H1 (cell line): ENCODE data around the gene SLIT3. TPM values are rescaled to one million over a fixed set of nuclear protein-coding genes. Genes with fewer than 3 reads are reported as not detected.

ENCODE experiments used
- CTCF ChIA-PET: fragments of 300-600 bp; sonication (Branson Sonifier 250); formaldehyde crosslinking; loops from one replicate; lab custom pipeline; 2021; ENCODE audit not compliant: partially characterized antibody; lab: Charles Lee
- POLR2A ChIA-PET: fragments of 300-600 bp; sonication (Branson Sonifier 250); formaldehyde crosslinking; loops from one replicate; lab custom pipeline; 2021; ENCODE audit warnings: inconsistent platforms; ENCODE audit not compliant: partially characterized antibody; lab: Charles Lee
- DNase-seq, 2 experiments: peaks; one replicate each; pipeline versions ENCODE4 v3.0.0 to v3.0.0-alpha.2; 2010 to 2022; ENCODE audit warnings: low spot score in 2 of 2, low read depth in 1 of 2, mixed read lengths in 1 of 2
- FAIRE-seq: peaks from 2 replicates; lab custom pipeline; 2011; peaks lifted over from hg19 to GRCh38; lab: Jason Lieb, UNC
- H2AFZ ChIP-seq: 2 replicates; pipeline ENCODE4 v1.8.1; 2012; ENCODE audit warnings: low read length, inconsistent platforms
- H2AK5ac ChIP-seq: 2 replicates; pipeline ENCODE4 v1.6.1; 2013; ENCODE audit warnings: low read depth, low read length
- H2BK120ac ChIP-seq: replicated peaks from 2 replicates; pipeline ENCODE3; 2013; ENCODE audit warnings: low read depth, low read length, inconsistent platforms
- H2BK12ac ChIP-seq: 2 replicates; pipeline ENCODE4 v1.6.1; 2013; ENCODE audit warnings: low read depth, low read length
- H2BK15ac ChIP-seq: 2 replicates; pipeline ENCODE4 v1.6.1; 2013; ENCODE audit warnings: low read length
- H2BK20ac ChIP-seq: 2 replicates; pipeline ENCODE4 v1.6.1; 2013; ENCODE audit warnings: low read length
- H2BK5ac ChIP-seq: 2 replicates; pipeline ENCODE4 v1.6.1; 2013; ENCODE audit warnings: low read depth, low read length
- H3K14ac ChIP-seq: 2 replicates; pipeline ENCODE4 v1.6.1; 2013; ENCODE audit warnings: inconsistent platforms; ENCODE audit not compliant: insufficient read length
- H3K18ac ChIP-seq: 2 replicates; pipeline ENCODE4 v1.6.1; 2013; ENCODE audit warnings: low read length; ENCODE audit errors: extremely low read depth
- H3K23ac ChIP-seq: 2 replicates; pipeline ENCODE4 v1.6.1; 2013; ENCODE audit warnings: inconsistent platforms; ENCODE audit not compliant: insufficient read length
- H3K23me2 ChIP-seq: 2 replicates; pipeline ENCODE4 v1.6.1; 2013; ENCODE audit warnings: low read depth, low read length
- H3K27ac ChIP-seq: 2 replicates; pipeline ENCODE4 v1.6.1; 2011; ENCODE audit warnings: low read depth, low read length, inconsistent platforms
- H3K27me3 ChIP-seq, 4 experiments: replicated peaks in 1 of 4; 1 replicate in 1 of 4; 2 replicates in 3 of 4; pipeline versions ENCODE4 v1.6.1 to v1.8.1; 2011 to 2013; ENCODE audit warnings: low read length in 3 of 4, mild to moderate bottlenecking in 3 of 4, inconsistent platforms in 2 of 4, mixed read lengths in 2 of 4, moderate library complexity in 1 of 4; ENCODE audit not compliant: control insufficient read depth in 3 of 4, insufficient read depth in 3 of 4; ENCODE audit errors: extremely low read depth in 1 of 4
- H3K36me3 ChIP-seq, 4 experiments: 2 replicates each; pipeline versions ENCODE4 v1.6.1 to v1.8.1; 2011 to 2013; ENCODE audit warnings: mild to moderate bottlenecking in 4 of 4, low read length in 3 of 4, moderate library complexity in 2 of 4, control low read depth in 1 of 4, inconsistent platforms in 1 of 4; ENCODE audit not compliant: insufficient read depth in 4 of 4, control insufficient read depth in 2 of 4
- H3K4ac ChIP-seq: replicated peaks from 2 replicates; pipeline ENCODE3; 2013; ENCODE audit warnings: low read length, low read depth, mixed read lengths, inconsistent platforms; ENCODE audit not compliant: insufficient read length
- H3K4me1 ChIP-seq, 4 experiments: replicated peaks in 1 of 4; 1 replicate in 1 of 4; 2 replicates in 3 of 4; pipeline versions ENCODE4 v1.6.1 to v1.8.1; 2011 to 2013; ENCODE audit warnings: low read length in 3 of 4, inconsistent platforms in 2 of 4, mixed read lengths in 1 of 4; ENCODE audit not compliant: insufficient read depth in 4 of 4, control insufficient read depth in 3 of 4
- H3K4me2 ChIP-seq, 2 experiments: 2 replicates each; pipeline versions ENCODE4 v1.6.1 to v1.8.1; 2011 to 2013; ENCODE audit warnings: low read depth in 2 of 2, low read length in 2 of 2, control low read depth in 1 of 2, inconsistent platforms in 1 of 2, mild to moderate bottlenecking in 1 of 2; ENCODE audit not compliant: insufficient read depth in 1 of 2
- H3K4me3 ChIP-seq, 4 experiments: fragments of 200-600, 300-600 bp in 1 of 4; sonication (generic), shearing (Covaris generic), sonication (Bioruptor Twin) in 1 of 4; 2 replicates each; pipeline versions ENCODE4 v1.5.1 to v1.8.1; 2011 to 2016; ENCODE audit warnings: low read length in 4 of 4, low read depth in 3 of 4, control low read depth in 2 of 4, inconsistent platforms in 2 of 4, mild to moderate bottlenecking in 2 of 4, mixed read lengths in 1 of 4, moderate library complexity in 1 of 4; ENCODE audit not compliant: insufficient read depth in 2 of 4; ENCODE audit errors: extremely low read depth in 1 of 4
- H3K56ac ChIP-seq: replicated peaks from 2 replicates; pipeline ENCODE3; 2013; ENCODE audit warnings: low read depth, mild to moderate bottlenecking, mixed read lengths, low read length, inconsistent platforms; ENCODE audit not compliant: insufficient read length
- H3K79me1 ChIP-seq: 2 replicates; pipeline ENCODE4 v1.6.1; 2013; ENCODE audit warnings: low read depth, low read length, control low read depth
- H3K79me2 ChIP-seq, 2 experiments: 2 replicates each; pipeline versions ENCODE4 v1.6.1 to v1.8.1; 2012 to 2013; ENCODE audit warnings: low read length in 2 of 2, mild to moderate bottlenecking in 2 of 2, inconsistent platforms in 1 of 2; ENCODE audit not compliant: insufficient read depth in 2 of 2, control insufficient read depth in 1 of 2
- H3K9ac ChIP-seq, 4 experiments: replicated peaks in 1 of 4; 1 replicate in 1 of 4; 2 replicates in 3 of 4; pipeline versions ENCODE4 v1.6.1 to v1.8.1; 2011 to 2013; ENCODE audit warnings: low read depth in 3 of 4, low read length in 3 of 4, control low read depth in 2 of 4, mild to moderate bottlenecking in 2 of 4, moderate library complexity in 2 of 4, inconsistent platforms in 1 of 4; ENCODE audit errors: extremely low read depth in 1 of 4
- H3K9me3 ChIP-seq, 2 experiments: 2 replicates each; pipeline versions ENCODE4 v1.6.1 to v1.8.1; 2012 to 2013; ENCODE audit warnings: mild to moderate bottlenecking in 2 of 2, moderate library complexity in 2 of 2, control low read depth in 1 of 2, inconsistent platforms in 1 of 2, low read depth in 1 of 2, low read length in 1 of 2, mixed read lengths in 1 of 2; ENCODE audit not compliant: insufficient read depth in 2 of 2
- H4K20me1 ChIP-seq, 2 experiments: replicated peaks in 1 of 2; 2 replicates each; pipeline versions ENCODE3 to v1.8.1; 2011 to 2013; ENCODE audit warnings: inconsistent platforms in 2 of 2, low read length in 2 of 2, mild to moderate bottlenecking in 1 of 2; ENCODE audit not compliant: insufficient read depth in 2 of 2, control insufficient read depth in 1 of 2
- H4K5ac ChIP-seq: 2 replicates; pipeline ENCODE4 v1.6.1; 2013; ENCODE audit warnings: low read length, low read depth, mixed read lengths, inconsistent platforms; ENCODE audit not compliant: insufficient read length
- H4K8ac ChIP-seq: 2 replicates; pipeline ENCODE4 v1.8.0; 2013; ENCODE audit warnings: mild to moderate bottlenecking, moderate library complexity, low read length, inconsistent platforms; ENCODE audit not compliant: insufficient read depth; ENCODE audit errors: extremely low read depth
- H4K91ac ChIP-seq: replicated peaks from 2 replicates; pipeline ENCODE3; 2013; ENCODE audit warnings: low read length, mixed read lengths, inconsistent platforms; ENCODE audit not compliant: insufficient read length
- KDM4A ChIP-seq: IDR thresholded peaks from one replicate; pipeline ENCODE4 v1.7.1; 2012; ENCODE audit warnings: low read depth, mild to moderate bottlenecking, moderate library complexity, low read length, inconsistent platforms; ENCODE audit not compliant: severe bottlenecking
- TAF1 ChIP-seq: IDR thresholded peaks from 2 replicates; pipeline ENCODE4 v1.6.1; 2011; ENCODE audit warnings: mild to moderate bottlenecking, low read depth, low read length
- WGBS, 2 experiments: shearing (Covaris generic) in 1 of 2; methylation state at CpG; one replicate each; pipeline versions ENCODE4 v1.1.6 to v1.1.7; 2013 to 2015; ENCODE audit warnings: low lambda C conversion rate in 2 of 2, mixed read lengths in 2 of 2, inconsistent platforms in 1 of 2, low coverage in 1 of 2, missing lambda C conversion rate in 1 of 2; ENCODE audit not compliant: insufficient replicate concordance in 2 of 2, insufficient coverage in 1 of 2, insufficient read length in 1 of 2; ENCODE audit errors: extremely low coverage in 1 of 2, missing lambda C conversion rate in 1 of 2; 5-methylcytosine and 5-hydroxymethylcytosine counted together
- polyA plus RNA-seq, 7 experiments: library from polyadenylated mRNA; depleted of rRNA in 3 of 7; stranded (reverse) in 5 of 7; unstranded in 2 of 7; fragments of >200 nt in 5 of 7; fragments of 200-250 nt in 2 of 7; gene quantifications; 1 replicate in 5 of 7; 2 replicates in 1 of 7; 4 replicates in 1 of 7; pipeline versions ENCODE4 v1.2.1 to v1.2.3, GENCODE V29; 2011 to 2013; ENCODE audit warnings: missing spikeins in 2 of 7, mixed read lengths in 2 of 7
- total RNA-seq: library from RNA; stranded (reverse); fragmentation: NEBNext Ultra II Directional; extraction: Animal tissue kit (Norgen Biotek cat#: 25700); gene quantifications from 2 replicates; pipeline ENCODE4 v1.2.1, GENCODE V29; 2021

Gene SLIT3
- total and polyA plus RNA-seq, 2 of the 8 experiments (the other 6 are each of a cell fraction or from before 2014, with no cell fraction given) = 1.1 to 1.2 TPM

- TF ChIP-seq TAF1 (no peak), KDM4A (no peak)
- H3K4me3 ChIP-seq = no peak overlapping the region
Measured at GRCh38 chr5:168612996-168613395, 687.9 kb downstream of the SLIT3 start.

More at GRCh38 chr5:168612996-168613395, 687.9 kb downstream of the SLIT3 start:
- no peak overlapping the region for H2BK5ac ChIP-seq
- no peaks in the 10 kb centered on the region for H3K79me1 ChIP-seq
- 92% methylated on average over 2 of the region's 2 CpGs; no CpG with 5 or more reads in 1 of the 2 experiments for WGBS, 2 experiments
- H3K23me2 ChIP-seq = no peaks in the 10 kb centered on the region
- no peaks in the 10 kb centered on the region for H3K79me2 ChIP-seq
- H2BK20ac ChIP-seq = no peak overlapping the region
- no peak overlapping the region for H3K27ac ChIP-seq
- no peaks in the 10 kb centered on the region for H4K20me1 ChIP-seq
- no peak overlapping the region for H3K4me2 ChIP-seq
- H3K14ac ChIP-seq = no peak overlapping the region
- H3K56ac ChIP-seq = no peak overlapping the region
- H3K9ac ChIP-seq = no peak overlapping the region
- H3K4me1 ChIP-seq = no peaks in the 10 kb centered on the region
- no peaks in the 10 kb centered on the region for H3K9me3 ChIP-seq
- H4K5ac ChIP-seq = no peak overlapping the region
- no peak overlapping the region for H3K18ac ChIP-seq
- no peak overlapping the region for H2AFZ ChIP-seq
- no peak overlapping the region for H2BK15ac ChIP-seq
- H3K27me3 ChIP-seq = no peaks in the 10 kb centered on the region
- no peak overlapping the region for H3K23ac ChIP-seq
- FAIRE-seq (no peak), DNase-seq (no peak)
- H2AK5ac ChIP-seq = no peak overlapping the region
- H4K91ac ChIP-seq = no peak overlapping the region
- H2BK12ac ChIP-seq = no peak overlapping the region
- no peak overlapping the region for H2BK120ac ChIP-seq
- no peaks in the 10 kb centered on the region for H3K36me3 ChIP-seq
- no peak overlapping the region for H4K8ac ChIP-seq
- ChIA-PET POLR2A (no interaction called here), CTCF (interaction anchor here (0.6 to 0.9 kb wide), 3 partner anchors 11 to 91 kb away, joined by 3 to 4 read pairs (median 3); no protein-coding TSS in a partner anchor)
- H3K4ac ChIP-seq = no peak overlapping the region
